Fibroblast of peridontal ligament (primary cell): ENCODE measurements around the gene WAPL.
"Not testable (repeated sequence)": the region's sequence is repeated elsewhere in the genome, so short reads cannot be mapped to it uniquely, and the experiment has no call there.

ENCODE experiments used
- DNase-seq: peaks from one replicate; pipeline ENCODE4 v3.0.0-alpha.2; 2010; ENCODE audit errors: extremely low read depth

Gene WAPL

DNA sequence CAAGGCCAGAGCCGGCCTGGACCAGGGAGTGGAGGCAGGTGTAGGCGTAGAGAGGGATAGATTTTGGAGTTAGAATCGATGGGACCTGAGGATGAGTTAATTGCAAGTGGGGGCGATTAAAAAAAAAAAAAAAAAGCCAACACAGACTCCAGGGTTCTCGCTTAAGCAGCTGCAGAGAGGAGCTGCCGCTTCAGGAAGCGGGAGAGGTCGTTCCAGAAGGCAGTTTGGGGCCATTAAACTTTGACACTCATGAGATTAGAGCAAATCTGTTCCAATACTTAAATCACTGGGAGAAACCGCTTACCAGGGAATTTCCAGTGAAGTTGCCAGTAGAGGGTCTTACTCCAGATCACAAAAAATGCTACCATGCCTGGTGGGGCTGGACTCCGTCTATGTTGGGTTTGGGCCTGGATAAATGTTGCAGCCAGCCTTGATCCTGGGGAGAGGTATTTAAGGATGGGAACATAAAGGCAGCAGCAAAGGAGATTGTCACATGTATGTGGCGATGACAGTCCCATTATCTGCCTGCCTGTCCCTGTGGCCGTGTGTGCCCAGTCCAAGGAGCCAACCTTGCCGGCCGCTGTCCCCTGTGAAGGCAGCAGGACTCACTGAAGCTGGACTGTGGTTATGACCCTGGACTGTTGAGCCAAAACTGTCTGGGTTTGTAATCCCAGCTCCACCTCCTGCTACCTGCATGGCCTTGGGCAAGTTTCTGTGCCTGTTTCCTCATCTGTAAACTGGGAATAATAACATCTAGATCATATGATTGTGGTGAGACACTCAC is 131.1 kb downstream of the WAPL start:
- no peak for DNase-seq

DNA sequence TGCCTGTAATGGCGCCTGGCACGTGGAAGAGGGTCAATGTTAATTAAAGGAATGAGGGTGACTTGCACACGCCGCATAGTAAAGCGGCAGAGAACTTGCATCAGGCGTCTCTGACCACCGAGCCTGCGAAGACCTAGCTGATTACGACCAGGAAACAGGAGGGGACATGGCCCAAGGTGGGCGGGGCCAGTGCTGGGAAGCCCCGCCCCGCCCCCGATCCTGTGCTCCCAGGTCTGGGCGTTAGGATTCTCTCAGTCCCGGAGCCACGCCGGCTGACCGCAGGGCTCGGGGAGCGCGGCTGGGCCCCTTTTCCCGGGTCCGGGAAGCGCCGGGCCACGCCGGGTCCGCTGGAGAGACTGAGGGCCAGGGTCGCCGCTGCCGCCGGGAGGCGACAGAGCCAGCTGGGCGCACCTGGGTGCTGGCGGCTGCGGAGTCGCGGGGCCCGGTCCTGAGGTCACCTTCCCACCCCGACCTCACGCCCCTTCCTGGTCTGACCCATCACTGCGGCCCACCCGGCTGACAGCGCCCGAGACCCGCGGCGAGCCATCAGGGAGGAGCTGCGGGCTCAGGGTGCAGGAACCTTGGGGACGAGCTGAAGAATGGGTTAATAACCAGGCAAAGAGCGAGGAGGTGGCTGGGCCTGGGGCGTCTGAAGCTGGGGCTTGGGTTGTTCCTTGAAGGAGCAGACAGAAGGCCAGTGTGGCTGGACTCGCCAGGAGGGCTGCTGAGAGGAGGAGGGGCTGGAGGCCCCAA is 132.0 kb downstream of the WAPL start:
- no peak for DNase-seq

DNA sequence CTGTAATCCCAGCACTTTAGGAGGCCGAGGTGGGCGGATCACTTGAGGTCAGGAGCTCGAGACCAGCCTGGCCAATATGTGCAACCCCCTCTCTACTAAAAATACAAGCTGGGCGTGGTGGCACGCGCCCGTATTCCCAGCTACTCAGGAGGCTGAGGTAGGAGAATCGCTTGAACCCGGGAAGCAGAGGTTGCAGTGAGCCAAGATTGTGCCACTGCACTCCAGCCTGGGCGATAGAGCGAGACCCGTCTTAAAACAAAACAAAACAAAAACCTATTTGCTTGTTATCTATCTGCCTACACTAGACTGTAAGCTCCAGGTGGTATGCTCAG is 132.5 kb downstream of the WAPL start:
- DNase-seq, result not testable (repeated sequence)

DNA sequence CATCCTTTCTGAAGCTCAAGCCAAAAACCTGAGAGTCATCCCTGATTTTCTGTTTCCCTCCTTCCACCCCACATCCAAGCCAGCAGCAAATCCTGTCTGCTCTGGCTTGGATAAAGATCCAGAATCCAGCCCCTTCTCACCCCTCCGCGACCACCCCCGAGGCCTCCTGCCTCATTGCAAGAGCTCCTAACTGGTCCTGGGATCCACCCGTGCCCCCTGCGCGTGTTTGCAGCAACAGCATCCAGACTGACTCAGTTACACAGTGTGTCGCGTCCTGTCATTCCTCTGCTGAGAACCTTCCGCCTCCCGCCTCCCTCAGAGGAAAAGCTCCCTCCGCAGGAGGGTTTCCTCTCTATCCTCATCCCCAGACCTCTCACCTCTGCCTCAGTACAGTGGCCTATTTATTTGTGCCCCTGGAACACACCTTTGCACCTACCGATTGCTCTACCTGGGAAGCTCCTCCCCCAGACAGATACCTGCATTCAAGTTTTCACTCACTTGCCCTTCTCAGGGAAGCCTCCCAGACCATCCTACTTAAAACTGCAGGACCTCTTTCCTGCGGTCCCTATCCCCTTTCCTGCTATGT is 133.4 kb downstream of the WAPL start:
- DNase-seq, result no peak

DNA sequence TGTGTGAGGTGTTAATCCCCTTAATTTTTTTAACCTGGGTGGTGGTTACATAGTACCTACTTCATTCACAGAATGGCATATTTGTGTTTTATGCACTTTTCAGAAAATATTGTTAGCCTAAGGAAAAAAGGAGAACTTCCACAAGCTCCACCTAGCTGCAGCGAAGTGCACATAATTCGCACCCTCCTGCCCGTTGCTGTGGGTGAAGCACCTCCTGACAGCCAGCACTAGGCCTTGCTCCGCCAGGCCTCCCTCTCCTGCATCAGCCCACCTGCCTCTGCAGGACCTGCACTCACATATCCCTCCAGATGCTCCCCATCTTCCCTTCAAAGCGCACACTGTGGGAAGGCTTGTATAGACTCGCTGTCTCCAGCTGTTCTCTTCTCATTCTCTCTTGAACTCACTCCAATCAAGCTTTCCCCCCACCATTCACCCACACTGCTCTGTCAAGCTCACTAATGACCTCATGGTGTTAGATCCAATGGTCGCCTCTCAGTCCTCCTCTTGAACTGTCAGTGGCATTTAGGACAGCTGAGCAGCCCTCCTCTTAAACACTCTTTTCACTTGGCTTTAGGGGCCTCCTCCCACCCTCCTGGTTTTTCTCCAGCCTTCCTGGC is 134.3 kb downstream of the WAPL start:
- no peak for DNase-seq

DNA sequence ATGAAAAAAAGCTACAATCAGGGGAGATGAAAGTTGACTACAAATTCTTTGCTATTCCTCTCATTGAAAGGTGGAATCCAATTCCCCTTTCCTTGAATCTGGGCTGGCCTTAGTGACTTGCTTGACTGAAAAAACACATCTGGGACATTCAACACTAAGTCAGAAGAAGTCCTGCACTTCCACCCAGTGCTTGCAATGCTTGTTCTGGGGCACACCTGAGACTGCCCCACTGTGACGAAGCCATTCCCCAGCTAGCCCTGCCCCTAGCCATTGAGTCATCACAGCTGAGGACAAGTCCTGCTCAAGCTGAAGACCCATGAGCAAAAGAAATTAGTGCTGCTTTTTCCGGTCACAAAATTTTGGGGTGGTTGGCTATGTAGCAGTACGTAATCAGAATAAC is 135.8 kb downstream of the WAPL start:
- DNase-seq, result no peak
